HFFc6 (cell line): ENCODE measurements around the gene OSBPL2. TPM values are rescaled to one million over a fixed set of nuclear protein-coding genes. Genes with fewer than 3 reads are reported as not detected.

Experiments used
- DNase-seq: peaks from one replicate; pipeline ENCODE4 v3.0.0-alpha.2; 2018
- H3K27ac Mint-ChIP-seq: 2 replicates; pipeline ENCODE4 v1.8.0; 2020; ENCODE audit warnings: mild to moderate bottlenecking, mixed read lengths
- H3K27me3 Mint-ChIP-seq: 2 replicates; pipeline ENCODE4 v1.8.0; 2021; ENCODE audit warnings: mild to moderate bottlenecking, moderate library complexity, mixed read lengths; ENCODE audit not compliant: insufficient read depth
- H3K36me3 Mint-ChIP-seq: 2 replicates; pipeline ENCODE4 v1.8.0; 2021; ENCODE audit warnings: low read depth, mixed read lengths
- H3K4me1 Mint-ChIP-seq: 2 replicates; pipeline ENCODE4 v1.8.0; 2020; ENCODE audit warnings: low read depth, mixed read lengths
- H3K4me3 Mint-ChIP-seq: 2 replicates; pipeline ENCODE4 v1.8.0; 2020; ENCODE audit warnings: mild to moderate bottlenecking, moderate library complexity, mixed read lengths
- H3K9me3 Mint-ChIP-seq: 2 replicates; pipeline ENCODE4 v1.8.0; 2020; ENCODE audit warnings: mild to moderate bottlenecking, mixed read lengths
- total RNA-seq, 6 experiments: library from RNA; stranded (reverse); fragmentation: NEBNext Ultra II Directional; extraction: Animal tissue kit (Norgen Biotek cat#: 25700); gene quantifications; 2 replicates in 1 of 6; 3 replicates in 5 of 6; pipeline ENCODE4 v1.2.3, GENCODE V29; 2021
- TF ChIP-seq, protein P1 (sequence below): fragments of 200-600 bp; sonication (generic); IDR thresholded peaks from 2 replicates; pipeline ENCODE4 v1.5.0; 2021; ENCODE audit warnings: antibody characterized with exemption, mild to moderate bottlenecking

OSBPL2 gene
- total RNA-seq, 6 experiments from 2014 or later: 32.2 to 37.6 (median 33.5) TPM

- Mint-ChIP-seq H3K4me1 (no peaks in the 10 kb centered on the region), H3K9me3 (no peaks in the 10 kb centered on the region), H3K27me3 (no peaks in the 10 kb centered on the region), H3K27ac (no peak overlapping the region), H3K4me3 (no peak overlapping the region), H3K36me3 (peaks cover 9% of the 10 kb centered on the region; the same call in 1 of the 2 replicates)
- no peak for DNase-seq
- TF ChIP-seq, protein P1, sequence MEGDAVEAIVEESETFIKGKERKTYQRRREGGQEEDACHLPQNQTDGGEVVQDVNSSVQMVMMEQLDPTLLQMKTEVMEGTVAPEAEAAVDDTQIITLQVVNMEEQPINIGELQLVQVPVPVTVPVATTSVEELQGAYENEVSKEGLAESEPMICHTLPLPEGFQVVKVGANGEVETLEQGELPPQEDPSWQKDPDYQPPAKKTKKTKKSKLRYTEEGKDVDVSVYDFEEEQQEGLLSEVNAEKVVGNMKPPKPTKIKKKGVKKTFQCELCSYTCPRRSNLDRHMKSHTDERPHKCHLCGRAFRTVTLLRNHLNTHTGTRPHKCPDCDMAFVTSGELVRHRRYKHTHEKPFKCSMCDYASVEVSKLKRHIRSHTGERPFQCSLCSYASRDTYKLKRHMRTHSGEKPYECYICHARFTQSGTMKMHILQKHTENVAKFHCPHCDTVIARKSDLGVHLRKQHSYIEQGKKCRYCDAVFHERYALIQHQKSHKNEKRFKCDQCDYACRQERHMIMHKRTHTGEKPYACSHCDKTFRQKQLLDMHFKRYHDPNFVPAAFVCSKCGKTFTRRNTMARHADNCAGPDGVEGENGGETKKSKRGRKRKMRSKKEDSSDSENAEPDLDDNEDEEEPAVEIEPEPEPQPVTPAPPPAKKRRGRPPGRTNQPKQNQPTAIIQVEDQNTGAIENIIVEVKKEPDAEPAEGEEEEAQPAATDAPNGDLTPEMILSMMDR: no peak
These were observed 38.1 kb downstream of the OSBPL2 start for GRCh38 chr20:62276439-62276838.

DNA sequence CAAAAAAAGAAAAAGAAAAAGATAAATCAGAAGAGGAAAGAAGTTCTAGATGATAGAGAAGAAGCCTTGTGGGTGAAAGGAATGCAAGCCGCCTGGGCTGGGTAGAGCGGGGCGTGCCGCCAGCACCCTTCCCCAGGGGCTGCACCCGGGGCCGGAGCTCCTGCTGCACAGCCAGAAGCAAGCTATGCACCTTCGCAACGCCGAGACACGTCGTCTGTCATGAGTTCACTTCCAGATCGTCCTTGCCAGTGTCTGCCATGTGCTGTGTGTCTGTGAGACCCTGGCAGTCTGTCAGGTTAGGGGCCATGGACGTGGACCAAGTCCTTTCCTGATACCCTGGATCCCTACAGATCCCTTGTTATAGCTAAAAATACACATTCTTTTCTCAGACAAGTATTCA is 38.9 kb downstream of the OSBPL2 start:
- no peaks in the 10 kb centered on the region for H3K27me3 Mint-ChIP-seq
- H3K27ac Mint-ChIP-seq: no peak overlapping the region
- H3K36me3 Mint-ChIP-seq: peaks cover 16% of the 10 kb centered on the region; the same call in 1 of the 2 replicates
- DNase-seq: no peak
- TF ChIP-seq, protein P1: no peak
- no peaks in the 10 kb centered on the region for H3K4me1 Mint-ChIP-seq
- H3K9me3 Mint-ChIP-seq: no peaks in the 10 kb centered on the region
- H3K4me3 Mint-ChIP-seq: no peak overlapping the region

- no peak overlapping the region for H3K4me3 Mint-ChIP-seq
These were observed 42.0 kb downstream of the OSBPL2 start for GRCh38 chr20:62280303-62280702.

GRCh38 chr20:62281161-62281933 is 43.0 kb downstream of the OSBPL2 start:
- Mint-ChIP-seq H3K27ac (no peak overlapping the region), H3K36me3 (peaks cover 13% of the 10 kb centered on the region), H3K9me3 (no peaks in the 10 kb centered on the region), H3K4me1 (no peaks in the 10 kb centered on the region), H3K4me3 (no peak overlapping the region), H3K27me3 (no peaks in the 10 kb centered on the region)
- DNase-seq: no peak
- TF ChIP-seq, protein P1: no peak

More at GRCh38 chr20:62280303-62280702, 42.0 kb downstream of the OSBPL2 start:
- Mint-ChIP-seq H3K4me1 (no peaks in the 10 kb centered on the region), H3K36me3 (peaks cover 15% of the 10 kb centered on the region), H3K27ac (no peak overlapping the region), H3K9me3 (no peaks in the 10 kb centered on the region), H3K27me3 (no peaks in the 10 kb centered on the region)
- no peak for DNase-seq
- TF ChIP-seq, protein P1: no peak

DNA sequence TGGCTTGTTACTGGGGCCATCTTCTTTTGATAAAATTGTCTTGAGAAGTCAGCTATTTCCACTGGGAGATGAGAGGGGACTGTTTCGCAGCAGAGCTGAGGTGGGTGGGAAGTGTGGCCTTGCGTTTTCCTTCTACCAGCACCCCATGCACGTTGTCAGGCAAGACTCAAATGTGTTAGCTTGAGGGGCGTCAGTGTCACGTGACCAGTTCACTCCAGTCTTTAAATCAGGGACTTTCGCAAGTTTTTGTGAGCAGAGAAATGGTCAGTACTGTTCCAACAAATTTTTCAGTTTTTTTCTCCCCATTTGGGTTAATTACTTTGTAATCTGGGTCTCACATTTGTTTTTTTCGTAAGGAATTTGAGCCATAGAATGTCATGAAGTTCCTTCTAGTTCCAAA is 43.8 kb downstream of the OSBPL2 start:
- no peaks in the 10 kb centered on the region for H3K4me1 Mint-ChIP-seq
- no peak overlapping the region for H3K4me3 Mint-ChIP-seq
- H3K9me3 Mint-ChIP-seq: no peaks in the 10 kb centered on the region
- H3K36me3 Mint-ChIP-seq: peaks cover 13% of the 10 kb centered on the region
- H3K27me3 Mint-ChIP-seq: no peaks in the 10 kb centered on the region
- DNase-seq: no peak
- TF ChIP-seq, protein P1: no peak
- H3K27ac Mint-ChIP-seq: no peak overlapping the region
